H9 (cell line): Measurements from ENCODE around the gene OTULIN. TPM values are rescaled to one million over a fixed set of nuclear protein-coding genes. Genes with fewer than 3 reads are reported as not detected.

Experiments
- DNase-seq: peaks from one replicate; pipeline ENCODE4 v3.0.0-alpha.2; 2017
- H2AFZ ChIP-seq: one replicate; pipeline ENCODE4 v1.6.1; 2013; ENCODE audit warnings: mild to moderate bottlenecking, low read length, control low read depth, moderate library complexity
- H2AK5ac ChIP-seq: 2 replicates; pipeline ENCODE4 v1.6.1; 2013; ENCODE audit warnings: low read length, control low read depth, mixed read lengths; ENCODE audit not compliant: insufficient read length
- H2BK120ac ChIP-seq: one replicate; pipeline ENCODE4 v1.6.1; 2013; ENCODE audit warnings: low read depth, mild to moderate bottlenecking, low read length, control low read depth, inconsistent platforms; ENCODE audit not compliant: poor library complexity, severe bottlenecking
- H2BK12ac ChIP-seq: 2 replicates; pipeline ENCODE4 v1.6.1; 2013; ENCODE audit warnings: low read length, control low read depth, mixed read lengths, low read depth; ENCODE audit not compliant: insufficient read length
- H2BK15ac ChIP-seq: 2 replicates; pipeline ENCODE4 v1.6.1; 2013; ENCODE audit warnings: low read depth, low read length, control low read depth
- H2BK20ac ChIP-seq: one replicate; pipeline ENCODE4 v1.6.1; 2013; ENCODE audit warnings: low read depth, mild to moderate bottlenecking, low read length, control low read depth, inconsistent platforms; ENCODE audit not compliant: poor library complexity, severe bottlenecking
- H2BK5ac ChIP-seq: 2 replicates; pipeline ENCODE4 v1.6.1; 2013; ENCODE audit warnings: low read length, control low read depth, mixed read lengths; ENCODE audit not compliant: insufficient read length
- H3K14ac ChIP-seq: 2 replicates; pipeline ENCODE4 v1.6.1; 2013; ENCODE audit warnings: low read length, control low read depth; ENCODE audit not compliant: insufficient read depth
- H3K18ac ChIP-seq: 2 replicates; pipeline ENCODE4 v1.6.1; 2013; ENCODE audit warnings: low read depth, mild to moderate bottlenecking, mixed read lengths, low read length, control low read depth; ENCODE audit not compliant: insufficient read length
- H3K23ac ChIP-seq: 2 replicates; pipeline ENCODE4 v1.6.1; 2013; ENCODE audit warnings: low read length, control low read depth, mixed read lengths, low read depth; ENCODE audit not compliant: insufficient read length
- H3K23me2 ChIP-seq: 2 replicates; pipeline ENCODE4 v1.6.1; 2013; ENCODE audit warnings: low read depth, mild to moderate bottlenecking, mixed read lengths, low read length, control low read depth; ENCODE audit not compliant: insufficient read length, poor library complexity, severe bottlenecking
- H3K27ac ChIP-seq: 2 replicates; pipeline ENCODE4 v1.5.1; 2013; ENCODE audit warnings: low read length, control low read depth, mixed read lengths, low read depth; ENCODE audit not compliant: insufficient read length
- H3K27me3 ChIP-seq: 2 replicates; pipeline ENCODE4 v1.6.1; 2013; ENCODE audit warnings: low read length, control low read depth, inconsistent platforms; ENCODE audit not compliant: insufficient read depth
- H3K4ac ChIP-seq: 2 replicates; pipeline ENCODE4 v1.6.1; 2013; ENCODE audit warnings: low read depth, mild to moderate bottlenecking, control low read depth, inconsistent platforms, low read length, moderate library complexity
- H3K4me1 ChIP-seq: 2 replicates; pipeline ENCODE4 v1.6.1; 2013; ENCODE audit warnings: low read length, control low read depth, inconsistent platforms; ENCODE audit not compliant: insufficient read depth
- H3K4me2 ChIP-seq: 2 replicates; pipeline ENCODE4 v1.6.1; 2013; ENCODE audit warnings: low read length, control low read depth, mixed read lengths; ENCODE audit not compliant: insufficient read length, insufficient read depth
- H3K56ac ChIP-seq: 2 replicates; pipeline ENCODE4 v1.6.1; 2013; ENCODE audit warnings: low read depth, mild to moderate bottlenecking, mixed read lengths, low read length, control low read depth; ENCODE audit not compliant: insufficient read length
- H3K79me1 ChIP-seq: 2 replicates; pipeline ENCODE4 v1.6.1; 2013; ENCODE audit warnings: low read depth, mild to moderate bottlenecking, moderate library complexity, low read length, control low read depth, inconsistent platforms; ENCODE audit not compliant: insufficient read depth, poor library complexity, severe bottlenecking
- H3K79me2 ChIP-seq: 2 replicates; pipeline ENCODE4 v1.6.1; 2013; ENCODE audit warnings: low read length, control low read depth, inconsistent platforms; ENCODE audit not compliant: insufficient read depth
- H3K9ac ChIP-seq: 2 replicates; pipeline ENCODE4 v1.6.1; 2013; ENCODE audit warnings: low read length, control low read depth, mixed read lengths; ENCODE audit not compliant: insufficient read length; ENCODE audit errors: extremely low read depth
- H3K9me3 ChIP-seq: one replicate; pipeline ENCODE4 v1.6.1; 2013; ENCODE audit warnings: low read depth, low read length, inconsistent platforms; ENCODE audit not compliant: control insufficient read depth
- H3T11ph ChIP-seq: one replicate; pipeline ENCODE4 v1.6.1; 2013; ENCODE audit warnings: mild to moderate bottlenecking, low read length, control low read depth, inconsistent platforms
- H4K20me1 ChIP-seq: one replicate; pipeline ENCODE4 v1.6.1; 2013; ENCODE audit not compliant: control insufficient read depth, insufficient read length, insufficient read depth
- H4K5ac ChIP-seq: 2 replicates; pipeline ENCODE4 v1.6.1; 2013; ENCODE audit warnings: low read depth, mild to moderate bottlenecking, mixed read lengths, low read length, control low read depth; ENCODE audit not compliant: insufficient read length
- H4K8ac ChIP-seq: replicated peaks from 2 replicates; pipeline ENCODE4 v1.6.1; 2013; ENCODE audit warnings: low read length, control low read depth, mixed read lengths, low read depth; ENCODE audit not compliant: insufficient read length
- H4K91ac ChIP-seq: 2 replicates; pipeline ENCODE4 v1.6.1; 2013; ENCODE audit warnings: low read depth, mild to moderate bottlenecking, moderate library complexity, mixed read lengths, low read length, control low read depth; ENCODE audit not compliant: insufficient read length
- H3K27ac Mint-ChIP-seq, 3 experiments: 2 replicates in 2 of 3; 3 replicates in 1 of 3; pipeline ENCODE4 v1.8.0; 2020 to 2021; ENCODE audit warnings: mixed read lengths in 3 of 3, mild to moderate bottlenecking in 1 of 3, moderate library complexity in 1 of 3
- H3K27me3 Mint-ChIP-seq: 2 replicates; pipeline ENCODE4 v1.8.0; 2021; ENCODE audit warnings: low read depth, mild to moderate bottlenecking, moderate library complexity, mixed read lengths
- H3K36me3 Mint-ChIP-seq, 3 experiments: 2 replicates in 2 of 3; 3 replicates in 1 of 3; pipeline ENCODE4 v1.8.0; 2020 to 2021; ENCODE audit warnings: low read depth in 3 of 3, mixed read lengths in 3 of 3; ENCODE audit not compliant: insufficient read depth in 1 of 3
- H3K4me1 Mint-ChIP-seq, 2 experiments: 2 replicates each; pipeline ENCODE4 v1.8.0; 2020; ENCODE audit warnings: mixed read lengths in 2 of 2
- H3K4me3 Mint-ChIP-seq, 2 experiments: 2 replicates in 1 of 2; 3 replicates in 1 of 2; pipeline ENCODE4 v1.8.0; 2020 to 2021; ENCODE audit warnings: mild to moderate bottlenecking in 2 of 2, mixed read lengths in 2 of 2, moderate library complexity in 1 of 2
- H3K9me3 Mint-ChIP-seq, 2 experiments: 2 replicates in 1 of 2; 3 replicates in 1 of 2; pipeline ENCODE4 v1.8.0; 2020; ENCODE audit warnings: mild to moderate bottlenecking in 2 of 2, mixed read lengths in 2 of 2, moderate library complexity in 1 of 2
- CTCF ChIP-seq: fragments of 200-600 bp; sonication (generic); conservative IDR thresholded peaks from 3 replicates; pipeline ENCODE4 v1.8.0; 2021; ENCODE audit warnings: antibody characterized with exemption, mild to moderate bottlenecking
- WGBS: extraction: QIAGEN DNeasy Blood & Tissue Kit; methylation state at CpG from one replicate; pipeline ENCODE4 v1.1.7; 2013; ENCODE audit warnings: missing lambda C conversion rate, low lambda C conversion rate, mixed read lengths; ENCODE audit not compliant: insufficient read length; ENCODE audit errors: extremely low coverage; 5-methylcytosine and 5-hydroxymethylcytosine counted together
- total RNA-seq: library from RNA; stranded (reverse); gene quantifications from 2 replicates; pipeline ENCODE4 v1.2.1, GENCODE V29; 2021

The OTULIN gene
- total RNA-seq, 1 experiment from 2014 or later: 35.8 TPM

DNA sequence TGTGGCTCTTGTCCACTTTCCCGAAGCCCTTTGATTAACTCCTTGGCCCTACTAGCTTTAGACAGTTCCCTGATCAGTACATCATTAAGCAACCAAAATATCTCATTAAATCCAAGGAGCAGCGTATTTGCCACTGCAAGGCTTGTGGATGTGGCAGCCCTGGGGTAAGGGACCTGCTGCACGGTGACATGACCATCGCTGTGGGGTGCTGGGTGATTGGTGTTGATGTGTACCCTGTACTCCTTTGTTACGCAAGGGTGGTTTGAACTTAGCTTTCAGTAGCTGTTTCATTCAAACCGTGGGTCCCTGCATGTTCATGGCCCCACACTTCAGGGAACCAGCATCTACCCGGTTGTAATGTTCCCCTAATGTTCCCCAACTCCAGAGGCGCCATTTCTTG lies 41.0 kb downstream of the OTULIN start:
- no peak for TF ChIP-seq CTCF
- Mint-ChIP-seq H3K36me3 (peaks cover 4 to 43% (median 20%) of the 10 kb centered on the region in 3 experiments; a peak in 5 of 7 replicates), H3K9me3 (no peaks in the 10 kb centered on the region), H3K27me3 (no peaks in the 10 kb centered on the region), H3K4me1 (no peaks in the 10 kb centered on the region), H3K27ac (peak overlapping the region in 1 of 3 experiments; percentile 59; a peak in 1 of 7 replicates), H3K4me3 (no peak overlapping the region)
- Histone ChIP-seq H3K79me1 (no peaks in the 10 kb centered on the region), H2BK12ac (no peak overlapping the region), H2BK5ac (no peak overlapping the region), H4K5ac (no peak overlapping the region), H3T11ph (no peak overlapping the region), H3K56ac (no peak overlapping the region), H3K23me2 (no peaks in the 10 kb centered on the region), H2BK120ac (no peak overlapping the region), H3K23ac (no peak overlapping the region), H3K4me2 (no peak overlapping the region), H3K9me3 (no peaks in the 10 kb centered on the region), H4K20me1 (peaks cover 2% of the 10 kb centered on the region), H2BK20ac (no peak overlapping the region), H3K27me3 (no peaks in the 10 kb centered on the region), H4K91ac (no peak overlapping the region), H3K27ac (no peak overlapping the region), H3K79me2 (no peaks in the 10 kb centered on the region), H4K8ac (no peak overlapping the region), H3K4ac (no peak overlapping the region), H3K14ac (no peak overlapping the region), H3K4me1 (no peaks in the 10 kb centered on the region), H3K18ac (no peak overlapping the region), H2BK15ac (no peak overlapping the region), H3K9ac (no peak overlapping the region), H2AK5ac (no peak overlapping the region), H2AFZ (no peak overlapping the region)
- DNase-seq: no peak
- no CpG with 5 or more reads among the region's 8 CpGs for WGBS
